ENCODE data around the gene CEP85L.

CEP85L gene

DNA sequence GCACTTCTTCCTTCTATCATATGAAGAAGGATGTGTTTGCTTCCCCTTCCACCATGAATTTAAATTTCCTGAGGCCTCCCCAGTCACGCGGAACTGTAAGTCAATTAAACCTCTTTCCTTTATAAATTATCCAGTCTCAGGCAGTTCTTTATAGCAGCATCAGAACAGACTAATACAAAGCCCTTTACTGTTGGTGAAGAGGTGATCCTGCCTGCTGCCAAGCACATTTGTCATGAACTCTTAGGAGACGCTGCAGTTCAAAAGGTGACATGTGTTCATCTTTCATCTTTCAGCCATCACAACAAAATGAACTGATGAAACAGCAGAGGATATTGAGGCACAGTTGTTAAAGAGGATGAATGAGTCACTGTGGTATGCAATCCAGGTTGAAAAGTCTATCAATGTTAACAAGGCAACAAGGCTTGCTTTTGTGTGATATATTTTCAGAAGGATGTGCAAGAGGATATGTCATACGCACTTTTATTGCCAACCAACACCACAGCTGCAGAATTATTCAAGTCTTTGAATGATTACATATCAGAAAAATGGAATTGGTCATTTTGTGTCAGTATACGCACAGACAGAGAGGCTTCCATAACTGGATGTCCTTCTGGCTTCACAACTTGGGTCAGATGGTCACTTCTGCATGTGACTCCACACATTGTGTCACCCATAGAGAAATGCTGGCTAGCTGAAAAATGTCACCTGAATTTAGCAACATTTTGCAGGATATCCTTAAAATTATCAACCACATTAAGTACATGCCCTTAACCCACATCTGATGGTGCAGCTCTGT lies 155.7 kb downstream of the CEP85L start:
- H3K4me3 ChIP-seq (replicated peaks; ENCODE audit: low read depth, low read length) = no peak overlapping the region
- no peaks in the 10 kb centered on the region for H3K27me3 ChIP-seq (replicated peaks; ENCODE audit: control insufficient read depth, insufficient read depth, low read length)
- DNase-seq (ENCODE audit: extremely low read depth, insufficient read length) = no peak
- TF ChIP-seq, protein P1, sequence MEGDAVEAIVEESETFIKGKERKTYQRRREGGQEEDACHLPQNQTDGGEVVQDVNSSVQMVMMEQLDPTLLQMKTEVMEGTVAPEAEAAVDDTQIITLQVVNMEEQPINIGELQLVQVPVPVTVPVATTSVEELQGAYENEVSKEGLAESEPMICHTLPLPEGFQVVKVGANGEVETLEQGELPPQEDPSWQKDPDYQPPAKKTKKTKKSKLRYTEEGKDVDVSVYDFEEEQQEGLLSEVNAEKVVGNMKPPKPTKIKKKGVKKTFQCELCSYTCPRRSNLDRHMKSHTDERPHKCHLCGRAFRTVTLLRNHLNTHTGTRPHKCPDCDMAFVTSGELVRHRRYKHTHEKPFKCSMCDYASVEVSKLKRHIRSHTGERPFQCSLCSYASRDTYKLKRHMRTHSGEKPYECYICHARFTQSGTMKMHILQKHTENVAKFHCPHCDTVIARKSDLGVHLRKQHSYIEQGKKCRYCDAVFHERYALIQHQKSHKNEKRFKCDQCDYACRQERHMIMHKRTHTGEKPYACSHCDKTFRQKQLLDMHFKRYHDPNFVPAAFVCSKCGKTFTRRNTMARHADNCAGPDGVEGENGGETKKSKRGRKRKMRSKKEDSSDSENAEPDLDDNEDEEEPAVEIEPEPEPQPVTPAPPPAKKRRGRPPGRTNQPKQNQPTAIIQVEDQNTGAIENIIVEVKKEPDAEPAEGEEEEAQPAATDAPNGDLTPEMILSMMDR (IDR thresholded peaks at IDR 0.05; ENCODE audit: insufficient read depth, low read length, poor library complexity, severe bottlenecking) = no peak
- H3K36me3 ChIP-seq (ENCODE audit: control insufficient read depth, insufficient read depth, low read length) = no peaks in the 10 kb centered on the region

DNA sequence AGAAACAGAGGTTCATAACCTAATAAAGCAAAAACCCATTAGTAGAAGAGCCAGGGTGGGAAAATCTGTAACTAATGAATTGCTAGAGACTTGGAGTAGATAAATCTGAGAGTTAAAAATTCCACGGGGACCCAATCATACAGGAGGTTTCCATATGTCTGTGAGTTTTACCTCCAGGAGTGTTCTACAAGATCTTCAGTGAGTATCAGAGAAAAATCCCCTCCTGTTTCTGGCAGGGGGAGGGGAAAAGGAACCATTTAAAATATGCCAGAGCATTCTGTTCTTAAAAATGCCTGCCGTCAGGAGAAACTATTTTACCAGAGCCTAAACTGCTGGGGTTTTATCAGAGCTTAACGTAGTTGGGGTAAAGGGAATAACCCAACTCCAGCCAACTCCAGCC lies 157.3 kb downstream of the CEP85L start:
- H3K27me3 ChIP-seq (replicated peaks; ENCODE audit: control insufficient read depth, insufficient read depth, low read length) = no peaks in the 10 kb centered on the region
- H3K36me3 ChIP-seq (ENCODE audit: control insufficient read depth, insufficient read depth, low read length) = no peaks in the 10 kb centered on the region
- TF ChIP-seq, protein P1 (IDR thresholded peaks at IDR 0.05; ENCODE audit: insufficient read depth, low read length, poor library complexity, severe bottlenecking) = no peak
- H3K4me3 ChIP-seq (replicated peaks; ENCODE audit: low read depth, low read length) = no peak overlapping the region
- DNase-seq (ENCODE audit: extremely low read depth, insufficient read length) = no peak

DNA sequence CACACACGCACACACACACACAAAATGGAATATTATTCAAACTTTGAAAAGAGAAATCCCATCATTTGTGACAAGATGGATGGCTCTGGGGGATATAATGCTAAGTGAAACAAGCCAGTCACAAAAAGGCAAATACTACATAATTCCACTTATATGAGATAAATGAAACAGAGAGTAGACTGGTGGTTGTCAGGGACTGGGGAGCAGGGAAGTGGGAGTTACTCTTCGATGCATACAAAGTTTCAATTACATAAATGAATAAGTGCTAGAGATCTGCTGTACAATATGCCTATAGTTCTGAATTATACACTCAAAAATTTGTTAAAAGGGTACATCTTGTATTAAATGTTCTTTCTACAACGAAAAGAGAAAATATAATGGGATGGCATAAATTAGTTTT lies 161.4 kb downstream of the CEP85L start:
- TF ChIP-seq, protein P1 (IDR thresholded peaks at IDR 0.05; ENCODE audit: insufficient read depth, low read length, poor library complexity, severe bottlenecking) = no peak
- Histone ChIP-seq H3K36me3 (ENCODE audit: control insufficient read depth, insufficient read depth, low read length) (peaks cover 2% of the 10 kb centered on the region), H3K4me3 (replicated peaks; ENCODE audit: low read depth, low read length) (no peak overlapping the region), H3K27me3 (replicated peaks; ENCODE audit: control insufficient read depth, insufficient read depth, low read length) (no peaks in the 10 kb centered on the region)
- DNase-seq (ENCODE audit: extremely low read depth, insufficient read length) = no peak

DNA sequence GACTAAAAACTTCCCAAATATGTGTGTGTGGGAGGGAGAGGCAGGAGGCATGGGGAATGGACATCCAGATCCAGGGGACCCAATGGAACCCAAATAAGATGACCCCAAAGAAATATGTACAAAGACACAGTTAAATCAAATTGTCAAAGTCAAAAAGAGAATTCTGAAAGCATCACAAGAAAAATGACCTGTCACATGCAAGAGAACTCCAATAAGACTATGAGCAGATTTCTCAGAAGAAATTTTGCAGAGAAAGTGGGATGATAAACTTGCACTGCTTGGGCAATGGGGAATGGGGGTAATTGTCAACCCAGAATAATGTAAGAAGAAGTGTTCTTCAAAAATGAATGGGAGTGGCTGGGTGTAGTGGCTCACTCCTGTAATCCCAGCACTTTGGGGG lies 162.8 kb downstream of the CEP85L start:
- peaks cover 2% of the 10 kb centered on the region for H3K36me3 ChIP-seq (ENCODE audit: control insufficient read depth, insufficient read depth, low read length)
- no peak overlapping the region for H3K4me3 ChIP-seq (replicated peaks; ENCODE audit: low read depth, low read length)
- TF ChIP-seq, protein P1 (IDR thresholded peaks at IDR 0.05; ENCODE audit: insufficient read depth, low read length, poor library complexity, severe bottlenecking) = no peak
- DNase-seq (ENCODE audit: extremely low read depth, insufficient read length) = no peak
- H3K27me3 ChIP-seq (replicated peaks; ENCODE audit: control insufficient read depth, insufficient read depth, low read length) = no peaks in the 10 kb centered on the region

DNA sequence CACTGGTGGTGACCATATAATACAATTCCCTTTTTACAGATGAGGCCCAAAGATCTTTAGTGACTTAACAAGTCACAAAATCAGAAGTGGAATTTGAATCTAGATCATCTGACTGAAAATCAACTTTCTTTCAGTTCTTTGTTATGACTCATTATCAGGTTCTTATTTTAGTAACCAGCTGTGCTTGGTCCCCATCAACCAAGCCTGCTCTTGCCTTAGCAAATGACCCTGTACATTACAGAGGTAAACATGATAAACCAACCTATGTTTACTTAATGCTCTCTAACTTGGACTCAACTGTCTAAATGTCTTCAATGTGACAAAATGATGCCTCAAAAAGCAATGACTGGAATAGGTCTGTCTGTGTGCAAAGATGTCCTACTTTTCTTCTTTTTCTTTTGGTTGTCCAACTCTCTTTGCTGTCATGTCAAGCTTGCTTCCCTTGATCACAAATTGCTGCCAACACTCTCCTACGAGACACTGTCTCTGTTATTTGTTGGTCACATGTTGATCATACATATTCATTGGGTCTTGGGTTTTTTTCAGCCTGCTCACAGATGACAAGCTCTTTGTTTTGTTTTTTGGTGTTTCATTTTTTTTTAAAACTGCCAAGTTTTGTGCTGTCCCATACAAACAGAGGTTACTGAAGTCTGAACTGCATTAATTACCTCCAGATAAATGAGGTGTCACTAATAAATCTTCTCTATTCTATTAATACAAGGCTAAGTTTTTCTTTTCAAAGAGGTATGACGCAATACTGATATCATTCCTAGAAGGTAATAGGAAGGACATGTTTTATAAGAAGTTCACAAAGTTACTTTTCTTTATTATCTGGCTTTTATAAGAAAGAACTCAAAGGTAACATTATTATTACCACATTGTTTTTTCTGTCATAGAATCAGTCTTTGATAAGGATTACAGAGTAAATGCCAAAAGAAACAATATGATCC lies 165.5 kb downstream of the CEP85L start:
- TF ChIP-seq, protein P1 (IDR thresholded peaks at IDR 0.05; ENCODE audit: insufficient read depth, low read length, poor library complexity, severe bottlenecking) = no peak
- peaks cover 2% of the 10 kb centered on the region for H3K36me3 ChIP-seq (ENCODE audit: control insufficient read depth, insufficient read depth, low read length)

More for the DNA sequence above, 165.5 kb downstream of the CEP85L start:
- no peak overlapping the region for H3K4me3 ChIP-seq (replicated peaks; ENCODE audit: low read depth, low read length)
- H3K27me3 ChIP-seq (replicated peaks; ENCODE audit: control insufficient read depth, insufficient read depth, low read length) = no peaks in the 10 kb centered on the region
- peak; percentile 47 for DNase-seq (ENCODE audit: extremely low read depth, insufficient read length)
